NCI-H1105 (cell line): ENCODE measurements around the gene MCAT.

Source experiments
- DNase-seq: peaks from one replicate; lab custom pipeline; 2025; lab: John Stamatoyannopoulos, UW

The MCAT gene

GRCh38 chr22:43142880-43143562 is at the start of gene MCAT:
Gene MCAT, minus strand, starts transcription at chr22:43143398. Its CDS starts 50 bp downstream, at chr22:43143348.
- DNase-seq = peak; percentile 71

- no peak for DNase-seq
Measured at GRCh38 chr22:43191831-43192230, 48.6 kb upstream of the MCAT start.

- DNase-seq = no peak
Measured at GRCh38 chr22:43188829-43189545, 45.8 kb upstream of the MCAT start.

GRCh38 chr22:43187171-43188099 is 44.2 kb upstream of the MCAT start:
- peak; percentile 88 for DNase-seq

GRCh38 chr22:43186272-43187170 is 43.3 kb upstream of the MCAT start, which contains the start of gene TTLL12:
Gene TTLL12, minus strand, starts transcription at chr22:43187134. Its CDS starts 65 bp downstream, at chr22:43187069.
- DNase-seq = peak; percentile 8

GRCh38 chr22:43185860-43186261 is 42.7 kb upstream of the MCAT start:
- DNase-seq = peak; percentile 63

- no peak for DNase-seq
Measured at GRCh38 chr22:43183496-43184277, 40.5 kb upstream of the MCAT start.

- no peak for DNase-seq
Measured at GRCh38 chr22:43182726-43183125, 39.5 kb upstream of the MCAT start.

GRCh38 chr22:43182118-43182517 is 38.9 kb upstream of the MCAT start:
- DNase-seq = no peak

- DNase-seq = no peak
Measured at GRCh38 chr22:43181321-43182076, 38.3 kb upstream of the MCAT start.

GRCh38 chr22:43180670-43181069 is 37.5 kb upstream of the MCAT start:
- no peak for DNase-seq

- no peak for DNase-seq
Measured at GRCh38 chr22:43179911-43180195, 36.7 kb upstream of the MCAT start.

GRCh38 chr22:43179146-43179910 is 36.1 kb upstream of the MCAT start:
- DNase-seq = no peak

GRCh38 chr22:43177479-43177878 is 34.3 kb upstream of the MCAT start:
- no peak for DNase-seq

- no peak for DNase-seq
Measured at GRCh38 chr22:43176090-43176489, 32.9 kb upstream of the MCAT start.

GRCh38 chr22:43174941-43175531 is 31.8 kb upstream of the MCAT start:
- DNase-seq = no peak

GRCh38 chr22:43173976-43174720 is 30.9 kb upstream of the MCAT start:
- DNase-seq = no peak

GRCh38 chr22:43173566-43173965 is 30.4 kb upstream of the MCAT start:
- no peak for DNase-seq
